ENCODE measurements around the gene LPAR3. TPM values are rescaled to one million over a fixed set of nuclear protein-coding genes. Genes with fewer than 3 reads are reported as not detected.

Gene LPAR3
- total and polyA plus RNA-seq, 2 of the 4 experiments (the other 2 are of a cell fraction), result 0.09 to 0.18 TPM

- Histone ChIP-seq H4K8ac (ENCODE audit: low read depth in 2 of 2, low read length in 2 of 2) (no peak overlapping the region), H2BK15ac (ENCODE audit: low read depth, low read length) (no peak overlapping the region), H3K4me2 (ENCODE audit: low read depth, low read length) (no peak overlapping the region), H3K27me3 (ENCODE audit: control insufficient read depth, insufficient read depth, low read length) (peaks cover 7% of the 10 kb centered on the region; the same call in 1 of the 2 replicates), H3K56ac (ENCODE audit: extremely low read depth, insufficient read depth, low read length) (no peak overlapping the region), H3K4ac (ENCODE audit: low read depth, low read length) (no peak overlapping the region), H2BK120ac (ENCODE audit: low read depth, low read length) (no peak overlapping the region), H2BK20ac (ENCODE audit: low read depth, low read length) (no peak overlapping the region), H3K18ac (ENCODE audit: low read depth, low read length) (no peak overlapping the region), H4K5ac (ENCODE audit: low read depth, low read length) (no peak overlapping the region), H3K9me3 (ENCODE audit: control insufficient read depth, insufficient read depth, low read length) (no peaks in the 10 kb centered on the region), H3K4me1 (ENCODE audit: control insufficient read depth, insufficient read depth, low read length) (peaks cover 2% of the 10 kb centered on the region; the same call in 1 of the 2 replicates), H3K79me1 (ENCODE audit: low read depth in 1 of 2, low read length in 2 of 2) (no peaks in the 10 kb centered on the region), H4K20me1 (ENCODE audit: insufficient read depth, low read length) (no peaks in the 10 kb centered on the region), H4K91ac (ENCODE audit: insufficient read depth, low read depth, low read length) (no peak overlapping the region), H3K23ac (ENCODE audit: low read depth, low read length) (no peak overlapping the region), H3K27ac (ENCODE audit: insufficient read depth, low read length) (no peak overlapping the region), H3K9me1 (ENCODE audit: insufficient read depth, low read length) (peaks cover 6% of the 10 kb centered on the region; the same call in 1 of the 2 replicates), H3K4me3 (ENCODE audit: insufficient read depth, low read depth, low read length) (no peak overlapping the region), H2BK5ac (ENCODE audit: low read depth, low read length, poor library complexity, severe bottlenecking) (no peak overlapping the region), H2AK5ac (ENCODE audit: low read depth, low read length) (no peak overlapping the region), H3K36me3 (ENCODE audit: control insufficient read depth, insufficient read depth, low read length) (no peaks in the 10 kb centered on the region), H2AK9ac (replicated peaks; ENCODE audit: low read depth, low read length, poor library complexity) (no peak overlapping the region), H2AFZ (replicated peaks; ENCODE audit: low read length, poor library complexity) (no peak overlapping the region), H3K9ac (ENCODE audit: low read depth, low read length) (no peak overlapping the region), H3K14ac (replicated peaks; ENCODE audit: low read depth, low read length) (no peak overlapping the region)
- no peak for ATAC-seq (ENCODE audit: low read depth)
- WGBS, 2 experiments (ENCODE audit: extremely low coverage in 2 of 2, insufficient read length in 1 of 2), result 100% methylated on average over 2 of the region's 5 CpGs; no CpG with 5 or more reads in 1 of the 2 experiments
- ChIA-PET POLR2A (ENCODE audit: unreplicated experiment) (no interaction called here), CTCF (no interaction called here)
- dilution Hi-C loops (cut with HindIII; ENCODE audit: low sequenced_read_pairs, unreplicated experiment), result no loop called here
- no peak for DNase-seq
- in situ Hi-C loops (cut with MboI; ENCODE audit: low sequenced_read_pairs), result no loop called here
- intact Hi-C loops (cut with micrococcal nuclease), result no loop called here
- BruUV-seq (replicated peaks), result no TSS peak
- TF ChIP-seq RCOR1 (IDR thresholded peaks at IDR 0.05; ENCODE audit: insufficient replicate concordance, low read length) (no peak), RAD21 (IDR thresholded peaks at IDR 0.05; ENCODE audit: low read length) (no peak), CHD1 (IDR thresholded peaks at IDR 0.05; ENCODE audit: low read depth, low read length) (no peak), CTCF (conservative IDR thresholded peaks at IDR 0.05; ENCODE audit: low read depth, low read length) (no peak), MAFK (IDR thresholded peaks at IDR 0.05; ENCODE audit: low read depth, low read length) (no peak), FOS (IDR thresholded peaks at IDR 0.05; ENCODE audit: low read depth, low read length) (no peak), POLR2A (IDR thresholded peaks at IDR 0.05; ENCODE audit: low read depth, low read length) (no peak), MAZ (IDR thresholded peaks at IDR 0.05; ENCODE audit: borderline replicate concordance, low read depth, low read length) (no peak)
These were observed 62.9 kb downstream of the LPAR3 start for GRCh38 chr1:84830136-84830535.

All from IMR-90 (cell line).